HG03439 (cell line): ENCODE results near the gene OR9Q2.
"Not testable (repeated sequence)": the region's sequence is repeated elsewhere in the genome, so short reads cannot be mapped to it uniquely, and the experiment has no call there.

ENCODE experiments used
- ATAC-seq: cut with Tn5 transposase; IDR thresholded peaks from one replicate; pipeline ENCODE4 v1.9.1; 2021; ENCODE audit warnings: mild to moderate bottlenecking, moderate library complexity; ENCODE audit not compliant: unreplicated experiment

The OR9Q2 gene, protein sequence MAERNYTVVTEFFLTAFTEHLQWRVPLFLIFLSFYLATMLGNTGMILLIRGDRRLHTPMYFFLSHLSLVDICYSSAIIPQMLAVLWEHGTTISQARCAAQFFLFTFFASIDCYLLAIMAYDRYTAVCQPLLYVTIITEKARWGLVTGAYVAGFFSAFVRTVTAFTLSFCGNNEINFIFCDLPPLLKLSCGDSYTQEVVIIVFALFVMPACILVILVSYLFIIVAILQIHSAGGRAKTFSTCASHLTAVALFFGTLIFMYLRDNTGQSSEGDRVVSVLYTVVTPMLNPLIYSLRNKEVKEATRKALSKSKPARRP

DNA sequence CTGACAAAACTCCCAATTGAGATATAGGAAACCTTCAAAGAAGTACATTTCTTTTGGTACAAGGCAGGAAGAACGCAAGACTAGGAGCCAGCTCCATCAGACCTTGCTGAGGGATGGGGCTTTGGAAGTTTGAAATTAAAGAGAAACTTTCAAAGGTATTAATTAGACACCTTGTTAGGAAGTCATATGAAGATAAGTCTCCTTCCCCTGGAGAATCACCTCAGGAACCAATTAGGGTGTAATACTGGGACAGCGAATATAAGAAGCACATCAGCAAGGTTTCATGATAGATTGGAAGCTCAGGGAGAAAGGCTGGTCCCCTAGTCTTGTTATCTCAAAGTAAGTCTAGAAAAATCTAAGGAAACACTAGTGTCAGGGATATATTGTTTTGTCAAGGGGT, at the start of gene OR9Q2:
OR9Q2 (plus strand) TSS at position 301 of the 400 bp plus-strand sequence. CDS start 1,421 bp downstream, outside the sequence.
- no peak for ATAC-seq

DNA sequence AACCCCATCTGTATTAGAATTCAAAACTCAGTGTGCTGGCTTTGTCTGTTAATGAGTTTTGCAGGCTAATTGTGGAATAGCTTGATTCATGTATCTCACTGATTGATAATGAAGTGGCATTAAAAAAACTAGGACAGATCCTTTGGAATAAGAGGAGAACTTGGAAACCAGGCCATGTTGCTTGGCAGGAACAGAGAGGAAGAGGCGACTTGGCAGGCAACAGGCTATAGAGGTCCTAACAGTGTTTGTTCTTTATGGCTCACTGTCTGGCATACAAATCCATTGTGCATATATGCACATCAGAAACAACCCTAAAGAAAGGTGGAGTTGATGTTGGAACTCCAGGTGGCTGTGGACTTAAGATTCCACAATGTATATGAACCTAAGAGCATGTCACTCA, 46.1 kb upstream of the OR9Q2 start:
- no peak for ATAC-seq

DNA sequence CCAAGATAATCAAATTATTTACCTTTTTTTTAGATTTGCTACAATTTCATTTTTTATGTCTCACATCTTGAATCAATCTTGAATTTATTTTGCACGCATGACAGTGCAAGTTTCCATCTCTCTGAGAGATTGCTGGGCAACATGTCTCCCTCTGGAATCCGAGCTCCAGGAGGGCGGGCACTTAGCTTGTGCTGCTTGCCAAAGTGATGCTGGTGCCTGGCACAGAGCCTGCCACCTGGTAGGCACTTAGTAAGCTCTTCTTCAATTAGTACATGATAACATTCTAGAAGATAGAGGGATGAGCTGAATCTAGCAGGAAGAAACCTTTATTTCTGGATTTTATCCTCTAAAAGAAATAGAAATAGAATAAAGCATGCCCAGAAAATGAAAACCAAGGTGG, 36.1 kb upstream of the OR9Q2 start:
- no peak for ATAC-seq

DNA sequence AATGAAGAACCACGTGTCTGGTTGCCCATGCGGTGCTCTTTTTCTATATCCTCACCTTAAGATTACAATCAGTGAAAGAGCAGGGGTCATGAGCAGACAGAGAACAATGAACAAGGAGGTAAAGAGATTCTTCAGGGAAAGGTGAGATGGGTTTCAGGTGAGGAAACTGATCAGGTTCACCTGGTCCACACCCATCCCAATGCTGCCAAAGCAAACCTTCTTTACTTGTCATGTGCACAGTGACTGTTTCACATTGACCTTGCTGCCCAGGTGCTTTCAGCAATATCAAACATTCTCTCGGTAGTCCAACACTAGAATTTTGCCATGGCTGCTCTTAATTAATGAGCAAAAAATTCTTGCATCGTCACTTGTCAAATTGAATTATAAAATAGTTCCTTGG, 24.5 kb upstream of the OR9Q2 start:
- ATAC-seq = no peak

DNA sequence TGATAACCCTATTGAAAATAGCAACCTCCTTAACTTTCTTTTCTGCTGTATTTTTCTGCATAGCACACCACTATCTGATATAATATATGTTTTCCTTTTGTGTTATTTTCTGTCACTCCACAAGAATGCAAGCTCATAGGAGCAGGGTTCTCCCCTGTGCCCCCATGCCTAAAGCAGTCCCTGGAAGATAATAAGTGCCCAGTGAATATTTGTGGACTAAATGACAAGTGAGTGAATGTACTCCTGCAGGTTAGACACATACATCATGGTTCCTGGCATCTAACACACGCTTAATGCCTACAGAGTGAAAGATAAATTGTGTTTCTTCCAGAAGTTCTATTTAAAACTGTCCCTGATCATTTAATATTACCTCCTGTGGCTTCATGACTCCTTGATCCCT, 23.9 kb upstream of the OR9Q2 start:
- no peak for ATAC-seq

DNA sequence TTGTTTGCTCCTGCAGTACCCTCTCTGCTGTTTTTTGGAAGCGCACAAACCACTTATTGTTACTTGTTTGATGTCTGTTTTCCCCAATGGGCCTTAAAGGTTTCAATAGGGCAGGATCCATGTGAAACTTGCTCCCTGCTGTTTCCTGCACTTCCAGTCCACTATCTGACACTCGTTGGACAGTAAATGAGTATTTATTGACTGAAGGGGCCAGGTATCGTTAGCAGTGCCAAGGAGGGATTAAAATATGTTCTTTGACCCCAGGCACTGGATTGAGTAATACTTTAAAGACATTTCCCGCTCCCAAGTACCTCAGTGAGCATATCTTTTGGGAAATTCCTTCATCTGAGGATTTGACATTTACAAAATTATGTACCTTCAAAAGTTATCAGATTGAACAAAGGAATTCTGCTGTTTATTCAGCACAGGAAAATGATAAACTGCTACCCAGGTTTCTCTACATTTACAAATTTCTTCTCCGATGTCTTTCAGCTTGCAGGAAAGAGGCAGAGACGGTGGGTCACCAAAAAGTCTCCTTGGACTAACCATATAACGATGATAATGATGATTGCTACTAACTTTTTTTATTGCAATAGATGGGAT, 23.3 kb upstream of the OR9Q2 start:
- no peak for ATAC-seq

DNA sequence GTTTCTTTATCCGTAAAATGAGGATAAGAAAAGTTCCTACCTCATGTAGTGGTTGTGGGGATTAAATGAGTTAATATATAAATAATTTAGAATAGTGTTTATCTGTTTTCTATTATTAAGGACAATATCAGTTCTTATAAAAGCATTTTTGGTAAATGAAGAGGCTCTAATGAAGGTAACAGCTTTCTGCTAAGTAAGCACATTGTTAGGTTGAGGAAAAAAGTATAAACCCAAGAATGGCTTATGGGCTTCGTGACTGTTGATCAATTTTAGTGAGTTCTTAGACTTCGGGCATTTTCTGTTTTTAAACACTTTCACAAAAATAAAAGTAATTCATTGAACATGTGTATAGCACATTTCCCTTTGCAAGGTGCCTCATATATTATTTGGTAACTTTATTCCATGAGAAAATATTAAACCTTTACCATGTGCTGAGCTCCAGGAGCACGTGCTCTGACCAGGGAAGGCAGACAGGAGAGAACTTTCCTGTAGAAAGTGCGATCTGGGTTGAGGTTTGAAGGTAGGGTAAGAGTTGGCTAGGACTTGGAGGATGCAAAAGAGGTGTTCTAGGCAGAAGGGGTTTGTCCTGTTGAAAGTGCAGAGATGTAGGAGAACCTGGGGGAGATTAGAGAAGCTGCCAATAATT, 11.3 kb upstream of the OR9Q2 start:
- ATAC-seq = no peak

DNA sequence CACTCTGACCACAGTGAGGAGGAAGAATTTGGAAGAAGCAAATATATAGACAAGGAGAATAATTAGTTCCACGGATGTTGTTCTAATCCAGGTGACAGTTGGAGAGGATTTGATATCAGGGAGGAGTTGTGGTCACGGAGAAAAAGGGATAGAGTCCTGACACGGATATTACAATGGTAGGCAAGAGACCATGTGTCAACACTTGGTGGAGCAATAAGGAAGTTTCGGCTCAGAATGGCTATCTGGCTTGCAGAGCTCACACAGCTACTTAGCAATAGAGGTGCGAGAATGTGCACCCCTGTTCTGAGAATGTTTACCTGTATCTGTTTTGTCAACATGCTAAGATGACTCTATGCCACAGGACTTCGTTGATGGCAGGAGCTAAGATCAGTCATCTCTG, 10.4 kb upstream of the OR9Q2 start:
- ATAC-seq = no peak

DNA sequence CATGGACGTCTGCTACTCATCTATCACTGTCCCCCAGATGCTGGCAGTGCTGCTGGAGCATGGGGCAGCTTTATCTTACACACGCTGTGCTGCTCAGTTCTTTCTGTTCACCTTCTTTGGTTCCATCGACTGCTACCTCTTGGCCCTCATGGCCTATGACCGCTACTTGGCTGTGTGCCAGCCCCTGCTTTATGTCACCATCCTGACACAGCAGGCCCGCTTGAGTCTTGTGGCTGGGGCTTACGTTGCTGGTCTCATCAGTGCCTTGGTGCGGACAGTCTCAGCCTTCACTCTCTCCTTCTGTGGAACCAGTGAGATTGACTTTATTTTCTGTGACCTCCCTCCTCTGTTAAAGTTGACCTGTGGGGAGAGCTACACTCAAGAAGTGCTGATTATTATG, 9.2 kb upstream of the OR9Q2 start:
- no peak for ATAC-seq

DNA sequence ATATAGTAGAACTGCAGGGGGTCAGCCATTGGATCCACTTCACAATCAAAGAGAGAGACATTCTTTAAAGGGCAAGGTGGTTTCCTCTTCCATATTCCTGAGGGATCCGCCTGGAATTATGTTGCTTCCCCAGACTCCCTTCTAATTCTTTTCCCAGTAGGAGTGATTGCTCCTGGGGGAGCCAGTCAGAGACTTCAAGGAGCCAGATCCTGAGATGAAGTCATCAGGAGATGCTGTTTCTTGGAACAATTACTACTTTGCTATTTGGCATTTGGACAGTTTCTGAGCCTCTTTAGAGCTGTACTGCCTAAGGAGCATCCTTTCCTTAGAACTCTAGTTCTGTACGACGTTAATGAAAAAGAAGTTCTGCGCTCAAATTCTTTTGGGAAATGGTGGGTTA, 1.9 kb upstream of the OR9Q2 start:
- no peak for ATAC-seq

DNA sequence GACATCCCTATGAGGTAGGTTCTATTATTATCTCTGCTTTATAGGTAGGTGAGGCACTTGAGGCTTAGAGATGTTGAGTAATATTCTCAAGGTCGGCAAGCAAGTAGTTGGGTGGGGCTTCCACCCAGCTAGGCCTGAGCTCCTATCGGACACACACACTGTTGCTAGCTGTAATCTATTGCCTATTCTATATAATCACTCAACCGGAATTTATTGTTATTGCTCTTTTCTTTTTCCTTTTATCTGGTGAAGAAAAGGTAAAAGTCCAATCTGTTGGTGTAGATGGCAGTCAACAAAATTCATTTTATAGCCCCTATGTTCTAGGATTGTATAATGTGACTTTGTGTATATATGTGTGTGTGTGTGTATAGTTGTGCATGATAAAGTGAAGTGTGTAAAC, 3.4 kb downstream of the OR9Q2 start:
- no peak for ATAC-seq

DNA sequence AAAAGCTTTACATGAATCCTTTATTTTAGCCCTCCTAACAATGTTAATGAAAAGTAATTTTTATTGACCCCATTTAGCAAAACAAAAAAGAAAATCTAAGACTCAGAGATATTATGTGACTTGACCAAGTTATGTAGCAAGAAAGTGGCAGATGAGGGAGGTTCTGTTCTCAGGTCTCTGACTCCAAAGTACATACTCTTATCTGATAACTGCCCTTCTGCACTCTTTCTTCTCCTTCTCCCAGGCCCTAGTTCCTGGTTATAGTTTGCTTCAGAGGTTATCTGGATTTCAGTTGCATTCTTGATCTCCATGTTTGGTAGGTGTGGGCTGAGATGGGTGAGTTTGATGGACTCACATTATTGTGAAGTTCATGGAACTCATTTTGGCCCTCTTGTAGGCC, 4.5 kb downstream of the OR9Q2 start:
- no peak for ATAC-seq

DNA sequence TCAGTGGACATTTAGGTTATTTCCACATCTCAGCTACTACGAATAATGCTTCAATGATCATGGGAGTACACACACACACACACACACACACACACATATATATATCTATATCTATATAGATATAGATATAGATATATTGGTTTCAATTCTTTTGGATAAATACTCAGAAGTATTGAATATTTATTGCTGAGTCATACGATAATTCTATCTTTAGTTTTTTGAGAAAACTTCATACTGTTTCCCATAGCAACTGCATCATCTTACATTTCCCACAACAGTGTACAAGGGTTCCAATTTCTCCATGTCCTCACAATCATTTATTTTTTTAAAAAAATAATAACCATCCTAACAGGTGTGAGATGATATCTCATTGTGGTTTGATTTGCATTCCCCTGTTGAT, 7.1 kb downstream of the OR9Q2 start:
- no peak for ATAC-seq

DNA sequence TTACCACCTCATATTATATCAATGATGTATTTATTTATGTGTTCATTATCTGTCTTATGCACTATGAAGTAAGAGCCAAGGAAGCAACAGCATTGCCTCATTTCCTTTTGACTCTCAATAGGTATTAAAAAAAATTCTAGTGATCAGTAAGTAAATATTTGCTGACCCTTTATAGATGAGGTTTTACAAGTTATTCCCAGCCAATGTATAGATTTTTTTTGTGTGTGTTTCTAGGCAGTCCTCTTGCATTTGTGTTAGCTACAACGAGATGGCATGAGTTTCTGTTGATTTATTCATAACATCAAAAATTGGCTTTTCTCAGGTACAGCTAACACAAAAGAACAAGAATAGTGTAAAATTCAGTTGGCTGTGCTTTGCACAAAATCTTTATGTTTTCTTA, 10.4 kb downstream of the OR9Q2 start:
- ATAC-seq = no peak

DNA sequence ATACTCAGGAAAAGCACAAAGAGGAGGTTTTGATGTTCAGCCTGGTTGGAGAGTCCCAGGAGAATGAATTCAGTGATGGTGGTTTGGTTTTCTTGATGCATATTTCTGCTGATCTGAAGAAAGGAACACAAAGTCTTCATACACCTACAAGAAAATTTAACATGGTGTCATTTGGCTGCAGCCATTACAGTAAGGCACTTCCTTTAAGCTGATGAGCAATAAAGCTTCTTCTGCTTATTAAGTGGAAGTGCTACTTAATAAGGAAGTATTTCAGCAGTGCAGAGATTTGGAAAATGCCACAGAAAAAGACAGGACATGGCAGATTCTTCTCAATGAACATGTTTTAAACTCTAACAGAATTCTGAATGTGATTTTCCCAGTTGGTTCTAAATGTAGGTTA, 15.2 kb downstream of the OR9Q2 start, which contains the start of gene OR1S2:
OR1S2 (minus strand) TSS at position 101 of the 400 bp plus-strand sequence; CDS start at position 101, 0 bp downstream.
- no peak for ATAC-seq

DNA sequence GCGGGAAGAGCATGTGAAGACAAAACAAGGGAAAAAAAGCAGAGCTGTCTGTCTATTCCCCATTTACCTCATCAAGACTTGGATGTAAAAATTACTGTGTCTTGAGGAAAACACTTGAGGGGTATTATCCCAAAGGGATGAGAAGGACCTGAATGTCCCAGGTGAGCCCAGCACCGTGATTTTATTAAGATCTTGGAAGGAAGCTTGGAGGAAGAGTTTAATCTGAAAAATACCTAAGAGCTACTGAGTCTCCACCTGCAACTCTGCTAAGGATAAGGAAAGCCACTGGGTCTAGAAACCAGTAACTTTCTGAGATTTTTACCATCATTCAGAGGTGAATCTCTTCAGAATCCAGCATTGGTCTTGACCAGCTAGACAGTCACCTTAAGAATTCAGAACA, 23.6 kb downstream of the OR9Q2 start, which contains the start of gene OR1S1:
OR1S1 (plus strand) TSS at position 301 of the 400 bp plus-strand sequence.
- not testable (repeated sequence) for ATAC-seq

DNA sequence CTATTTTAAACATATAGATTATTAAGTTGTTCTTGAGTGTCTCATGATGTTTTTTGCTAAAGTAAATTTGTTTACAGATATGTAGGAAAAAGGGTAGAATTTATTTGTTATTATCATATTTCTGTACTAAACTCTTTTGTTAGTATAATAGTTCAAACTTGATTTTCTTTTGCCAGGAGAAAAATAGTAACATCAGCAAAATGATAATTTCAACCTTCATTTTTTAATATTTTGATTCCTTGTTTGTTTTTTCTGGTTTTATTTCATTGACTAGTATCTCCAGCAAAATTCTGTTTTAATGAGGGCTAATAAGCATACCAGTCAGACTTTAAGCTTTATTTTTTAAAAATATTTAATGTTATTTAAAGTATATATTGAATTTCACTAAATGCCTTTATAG, 27.6 kb downstream of the OR9Q2 start:
- ATAC-seq = no peak

DNA sequence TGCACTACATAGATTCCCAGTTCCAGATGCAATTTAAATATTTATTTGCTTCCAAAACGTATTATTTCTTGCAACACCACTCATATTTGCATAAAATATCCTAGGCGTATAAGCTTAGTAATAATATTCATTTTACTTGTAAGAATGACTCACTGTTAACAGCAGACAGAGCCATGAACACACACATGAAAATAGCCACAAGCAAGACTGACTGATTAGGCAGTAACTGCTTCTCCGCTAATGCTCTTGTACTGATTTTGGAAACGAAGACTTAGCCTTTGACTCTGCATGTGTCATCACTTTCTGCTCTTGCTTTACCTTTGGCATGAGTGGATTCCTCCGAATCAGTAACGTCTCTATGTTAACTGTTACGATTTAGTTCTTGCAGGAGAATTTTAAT, 33.9 kb downstream of the OR9Q2 start:
- ATAC-seq = no peak

DNA sequence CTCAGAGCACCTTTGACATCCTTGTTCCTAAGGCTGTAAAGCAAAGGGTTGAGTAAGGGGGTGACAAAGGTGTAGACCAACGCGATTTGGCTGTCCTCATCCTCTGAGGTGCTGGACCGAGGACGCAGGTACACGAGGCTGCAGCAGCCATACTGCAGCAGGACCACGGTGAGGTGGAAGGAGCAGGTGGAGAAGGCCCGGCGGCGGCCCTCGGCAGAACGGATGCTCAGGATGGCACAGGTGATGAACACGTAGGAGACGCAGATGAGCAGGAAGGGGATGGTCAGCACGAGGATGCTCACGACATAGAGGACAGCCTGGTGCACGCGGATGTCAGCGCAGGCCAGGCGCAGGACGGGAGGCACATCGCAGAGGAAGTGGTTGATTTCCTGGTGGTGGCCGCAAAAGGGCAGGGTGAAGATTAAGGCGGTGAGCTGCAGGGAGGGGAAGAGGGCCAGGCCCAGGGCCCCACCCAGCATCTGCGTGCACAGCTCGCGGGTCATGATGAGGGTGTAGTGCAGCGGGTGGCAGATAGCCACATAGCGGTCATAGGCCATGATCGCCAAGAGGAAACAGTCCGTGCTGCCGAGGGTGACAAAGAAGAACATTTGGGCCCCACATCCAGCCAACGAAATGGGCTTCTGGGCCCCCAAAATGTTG, 39.2 kb downstream of the OR9Q2 start:
- ATAC-seq = no peak
